GDM1 (cell line): ENCODE data around the gene GH1.

Experiments used
- DNase-seq: peaks from one replicate; lab custom pipeline; 2025; lab: John Stamatoyannopoulos, UW

The GH1 gene

GRCh38 chr17:63944736-63945499, 26.3 kb upstream of the GH1 start:
- no peak for DNase-seq

GRCh38 chr17:63943745-63944144, 25.1 kb upstream of the GH1 start:
- no peak for DNase-seq

DNA sequence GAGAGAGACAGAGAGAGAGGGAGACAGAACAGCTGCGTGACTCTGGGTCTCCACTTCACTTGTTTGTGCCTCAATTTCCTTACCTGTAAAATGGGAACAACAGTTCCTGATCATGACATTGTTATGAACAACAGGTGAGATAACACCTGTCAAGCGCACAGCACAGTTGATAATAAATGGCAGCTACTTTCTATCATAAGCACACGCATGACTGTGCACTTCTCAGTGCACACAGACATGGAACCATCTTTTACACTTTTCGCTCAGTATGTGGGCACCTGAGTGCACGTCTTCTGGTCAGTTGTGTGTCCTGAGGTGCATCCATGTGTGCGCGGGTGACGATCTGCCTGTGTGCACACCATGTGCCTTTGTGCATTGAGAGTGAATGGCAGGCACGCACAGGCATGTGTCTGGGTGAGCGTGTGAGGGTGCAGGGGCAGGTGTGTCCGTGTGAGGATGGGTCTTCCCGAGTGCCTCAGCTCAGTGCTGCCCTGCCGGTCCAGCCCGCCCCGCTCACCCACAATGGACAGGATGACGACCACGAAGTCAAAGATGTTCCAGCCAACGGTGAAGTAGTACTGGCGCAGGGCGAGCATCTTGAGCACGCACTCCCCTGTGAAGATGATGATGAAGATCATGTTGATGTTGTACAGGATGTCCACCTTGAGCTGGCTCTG, 23.8 kb upstream of the GH1 start:
- DNase-seq = no peak

GRCh38 chr17:63941751-63942150, 23.1 kb upstream of the GH1 start:
- DNase-seq = no peak

DNA sequence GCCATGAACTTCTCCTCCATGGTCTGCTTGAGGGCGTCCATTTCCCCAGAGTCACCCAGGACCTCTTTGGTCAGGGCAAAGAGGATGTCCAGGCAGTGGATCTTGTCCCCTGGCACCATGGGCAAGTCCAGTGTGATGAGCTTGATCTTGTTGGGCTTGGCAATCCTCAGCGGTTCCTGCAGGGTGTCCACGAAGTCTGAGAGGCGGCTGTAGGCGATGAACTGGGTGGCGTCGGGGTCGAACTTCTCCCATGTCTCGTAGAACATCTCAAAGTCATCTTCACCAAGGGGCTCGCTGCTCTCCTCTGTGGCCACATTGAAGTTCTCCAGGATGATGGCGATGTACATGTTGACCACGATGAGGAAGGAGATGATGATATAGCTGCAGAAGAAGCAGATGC, 22.5 kb upstream of the GH1 start:
- no peak for DNase-seq

- no peak for DNase-seq
Observed at GRCh38 chr17:63940584-63940983, 21.9 kb upstream of the GH1 start.

DNA sequence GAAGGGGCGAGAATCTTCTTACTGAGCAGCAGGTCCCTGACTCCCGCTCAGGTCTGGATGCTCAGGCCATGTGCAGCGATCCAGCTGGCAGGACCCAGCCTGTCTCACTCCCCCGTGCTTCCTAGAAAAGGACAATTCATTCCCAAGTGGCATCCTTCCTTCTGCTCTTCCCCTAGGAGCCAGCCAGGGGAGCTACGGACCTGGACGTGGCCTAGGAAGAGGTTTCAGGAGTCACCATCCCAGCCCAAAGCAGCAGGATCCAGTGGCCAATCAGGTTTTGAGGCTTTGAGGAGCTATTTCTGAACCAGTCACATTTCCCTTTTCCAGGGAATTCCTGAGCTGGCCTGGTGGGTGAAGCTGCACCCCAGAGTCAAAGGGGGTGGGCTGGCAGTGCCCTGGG, 21.2 kb upstream of the GH1 start:
- no peak for DNase-seq

DNA sequence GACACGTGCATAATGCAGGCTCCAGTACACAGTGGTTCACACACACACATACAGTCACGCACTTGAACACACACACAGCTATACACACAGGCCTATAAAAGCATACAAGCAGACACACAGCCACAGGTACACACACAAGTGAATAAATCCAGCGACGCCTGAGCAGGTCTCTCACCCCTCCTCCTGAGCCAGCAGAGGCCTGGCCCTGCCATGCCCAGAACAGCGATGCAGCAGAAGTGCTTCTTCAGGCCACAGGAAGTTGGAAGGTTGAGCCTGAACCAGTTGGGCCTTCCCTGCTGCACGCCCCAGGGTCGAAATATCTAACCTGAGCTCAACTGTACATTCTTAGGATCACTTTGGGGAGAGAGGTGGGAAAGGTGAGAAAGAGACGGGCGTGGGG, 20.8 kb upstream of the GH1 start:
- no peak for DNase-seq

DNA sequence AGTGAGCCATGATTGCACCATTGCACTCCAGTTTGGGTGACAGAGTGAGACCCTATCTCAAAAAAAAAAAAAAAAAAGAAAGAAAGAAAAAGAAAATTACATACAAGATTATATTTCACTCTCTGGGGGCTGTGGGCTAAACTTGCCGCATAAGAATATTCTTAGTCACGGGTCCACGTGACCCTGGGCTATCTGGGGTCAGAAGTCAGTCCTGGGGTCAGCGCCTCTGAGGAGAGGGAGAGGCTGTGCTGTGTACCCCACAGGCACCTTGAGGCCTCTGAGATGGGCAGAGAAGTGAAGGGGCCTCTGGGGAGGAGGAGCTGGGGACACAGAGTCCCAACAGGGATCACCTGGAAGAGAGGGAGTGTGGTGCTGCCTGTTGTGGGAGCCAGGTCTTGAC, 19.3 kb upstream of the GH1 start:
- DNase-seq = no peak

- DNase-seq = no peak
Observed at GRCh38 chr17:63937319-63937718, 18.7 kb upstream of the GH1 start.

DNA sequence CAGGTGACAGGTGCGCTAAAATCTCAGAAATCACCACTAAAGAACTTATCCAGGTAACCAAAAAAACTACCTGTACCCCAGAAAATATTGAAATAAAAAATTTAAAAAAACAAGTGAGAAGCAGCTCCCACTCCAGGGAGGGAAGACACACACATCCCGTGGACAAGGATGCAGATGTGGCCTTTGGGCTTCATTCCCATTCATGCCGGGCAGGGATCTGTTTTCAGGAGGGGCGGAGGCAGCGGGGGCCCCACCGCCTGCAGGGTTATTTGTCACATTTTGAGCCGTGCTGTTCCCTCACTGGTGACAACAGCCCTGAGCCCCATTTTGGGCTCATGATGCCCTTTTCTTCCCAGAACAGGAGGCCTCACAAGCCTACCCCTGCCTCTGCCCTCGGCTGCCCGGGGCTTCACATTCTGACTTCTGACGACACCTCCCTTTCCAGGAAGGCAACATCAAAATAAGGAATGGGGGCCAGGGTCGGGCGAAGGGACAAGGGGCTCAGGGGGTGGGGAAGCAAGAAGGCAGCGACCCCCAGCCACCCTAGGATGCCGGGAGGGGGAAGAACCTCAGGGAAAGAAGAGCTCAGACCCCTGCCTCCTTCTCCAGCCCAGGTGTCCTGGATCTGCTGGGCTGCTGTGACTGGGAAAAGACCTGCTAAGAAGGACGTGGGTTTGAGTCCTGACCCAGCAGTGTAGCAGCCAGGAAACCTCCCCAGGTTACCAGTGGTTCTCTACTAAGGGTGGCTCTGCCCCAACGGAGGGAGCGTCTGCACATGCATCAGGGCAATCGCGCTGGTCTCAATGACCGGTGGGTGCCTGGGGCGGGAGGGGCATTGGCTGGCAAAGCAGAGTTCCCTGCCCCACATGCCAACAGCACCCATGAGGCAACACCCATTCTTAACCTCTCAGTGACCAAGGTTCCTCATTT, 15.8 kb upstream of the GH1 start:
- no peak for DNase-seq

DNA sequence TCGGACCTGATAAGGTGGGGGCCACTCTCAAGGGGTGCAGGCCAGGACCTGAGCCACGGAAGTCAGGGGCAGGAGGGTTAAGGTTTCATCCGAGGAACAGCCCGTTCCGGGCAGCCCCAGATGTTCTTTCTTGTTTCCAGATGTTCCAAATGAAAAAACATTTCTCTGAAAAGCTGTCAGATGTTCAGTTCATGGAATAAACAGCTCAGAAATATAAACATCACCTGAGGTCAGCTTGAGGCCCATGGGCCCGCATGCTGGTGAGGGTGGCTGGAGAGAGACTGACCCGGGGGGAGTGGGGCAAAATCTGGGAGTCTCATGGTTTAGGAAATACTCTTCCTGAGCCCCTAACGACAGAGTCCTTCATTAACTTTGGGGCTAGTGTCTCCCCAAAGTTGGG, 15.0 kb upstream of the GH1 start:
- DNase-seq = no peak

DNA sequence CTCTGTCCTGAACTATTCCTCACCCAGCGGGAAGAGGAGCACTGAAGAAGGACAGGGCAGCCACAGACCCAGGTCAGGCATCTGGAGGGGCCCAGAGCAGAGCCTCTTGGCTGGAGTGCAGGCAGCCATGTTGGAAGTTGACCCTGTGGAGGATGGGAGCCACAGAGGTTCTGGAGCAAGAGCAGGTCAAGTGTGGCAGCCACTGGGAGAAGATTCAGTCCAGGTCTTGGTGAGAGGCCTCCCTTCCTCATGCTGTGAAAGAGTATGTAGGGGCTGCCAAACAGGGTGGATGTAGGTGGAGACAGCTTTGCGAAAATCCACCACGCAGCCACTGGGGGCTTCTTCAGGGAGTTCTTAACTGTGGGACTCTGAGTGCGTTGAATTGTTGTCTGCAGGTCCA, 14.1 kb upstream of the GH1 start:
- DNase-seq = no peak

DNA sequence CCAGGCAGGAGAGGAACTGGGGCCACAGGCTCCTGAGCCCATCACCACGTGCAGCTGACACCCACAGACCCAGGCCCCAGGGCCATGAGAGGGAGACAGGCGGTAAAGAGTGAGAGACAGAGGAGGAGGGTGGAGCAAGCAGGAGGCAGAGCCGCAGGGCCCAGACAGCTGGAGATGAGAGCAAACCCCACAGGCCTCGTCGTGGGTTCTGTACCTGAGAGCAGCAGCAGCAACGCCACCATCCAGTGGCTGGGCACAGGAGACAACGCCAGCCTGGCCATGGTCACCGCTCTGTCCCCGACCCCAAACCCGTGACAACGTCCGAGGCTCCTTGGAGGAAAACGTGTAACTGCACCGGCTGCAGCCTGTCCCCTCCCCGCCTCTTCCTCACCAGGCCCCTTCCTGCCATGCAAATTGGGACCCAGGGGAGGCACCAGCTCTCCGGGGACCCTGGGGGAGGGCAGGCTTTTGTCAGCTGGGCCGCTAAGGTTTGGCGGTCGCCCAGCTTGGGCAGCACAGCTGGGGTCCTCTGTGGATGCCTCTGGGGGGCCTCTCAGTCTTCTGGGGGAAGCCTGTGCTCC, 13.4 kb upstream of the GH1 start, which contains the start of gene CD79B:
TSS of gene CD79B (minus strand) at position 351 of the 581 bp plus-strand sequence. CDS start at position 281, 70 bp downstream.
- peak; percentile 26 for DNase-seq

DNA sequence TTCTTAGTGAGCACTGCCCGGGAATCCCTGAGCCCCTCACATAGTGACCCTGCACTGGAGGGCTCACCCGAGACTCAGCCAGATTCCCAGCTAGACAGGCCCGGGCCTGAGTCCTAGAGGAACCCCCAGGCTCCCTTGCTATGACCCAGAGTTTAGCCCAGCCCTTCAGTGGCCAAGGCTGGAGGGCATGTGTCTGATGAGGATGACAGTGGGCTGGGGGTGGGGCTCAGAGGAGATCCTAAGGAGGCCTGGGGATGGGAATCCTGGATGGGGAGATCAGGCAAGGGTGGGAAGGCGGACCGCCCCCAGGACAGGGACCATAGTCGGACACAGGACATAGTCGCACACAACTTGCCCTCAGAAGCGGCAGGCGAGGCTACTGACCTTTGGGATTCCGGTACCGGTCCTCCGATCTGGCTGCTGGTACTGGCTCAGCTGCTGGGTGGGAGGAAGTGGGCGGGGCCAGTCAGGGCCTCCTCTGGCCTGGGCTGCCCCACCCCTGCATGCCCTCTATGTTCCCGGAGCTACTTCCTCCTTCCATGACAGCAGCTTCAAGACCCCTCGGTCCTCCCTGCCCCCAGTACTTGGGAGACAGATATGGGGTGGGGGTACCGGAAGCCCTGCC, 12.4 kb upstream of the GH1 start:
- peak; percentile 28 for DNase-seq

DNA sequence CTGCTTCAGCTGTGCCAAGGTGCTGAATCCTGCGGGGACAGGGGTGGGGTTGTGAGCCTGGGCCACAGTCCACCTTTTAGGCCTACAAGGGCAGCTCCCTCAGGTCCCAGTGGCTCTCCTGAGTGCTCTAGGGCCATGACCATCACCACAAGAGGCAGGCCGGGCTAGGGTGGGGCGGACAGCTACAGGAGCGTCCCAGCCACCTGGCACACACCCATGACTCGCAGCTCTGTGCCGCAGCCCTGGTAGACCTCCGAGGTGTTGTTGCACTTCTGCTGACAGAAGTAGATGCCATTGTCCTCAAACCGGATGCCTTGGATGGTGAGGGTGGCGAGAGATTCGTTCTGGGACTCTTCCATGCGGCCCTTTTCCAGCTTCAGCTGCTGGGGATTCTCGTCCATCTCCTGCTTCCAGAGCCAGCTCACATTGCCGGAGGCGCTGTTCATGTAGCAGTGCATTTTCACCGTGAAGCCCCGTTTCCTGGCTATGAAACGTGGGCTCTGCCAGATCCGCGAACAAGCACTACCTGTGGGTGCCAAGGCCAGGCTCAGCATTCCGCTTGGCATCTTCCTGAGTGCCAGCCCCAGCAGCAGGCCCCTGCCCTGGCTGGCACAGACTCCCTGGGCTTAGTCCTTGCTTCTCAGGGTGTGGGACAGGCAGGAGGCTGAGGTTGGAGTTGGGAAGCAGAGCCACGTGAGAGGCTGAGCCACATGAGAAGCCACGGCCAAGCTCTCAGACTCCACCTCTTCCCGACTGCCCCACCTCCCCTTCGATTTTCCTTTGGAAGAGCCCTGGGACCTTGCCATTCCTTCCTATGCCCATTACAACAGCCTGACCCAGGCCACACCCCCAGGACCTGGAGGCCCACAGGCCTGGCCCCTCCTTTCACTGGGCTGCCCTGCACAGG, 11.5 kb upstream of the GH1 start:
- DNase-seq = no peak

GRCh38 chr17:63928966-63929695, 10.5 kb upstream of the GH1 start:
- DNase-seq = no peak

DNA sequence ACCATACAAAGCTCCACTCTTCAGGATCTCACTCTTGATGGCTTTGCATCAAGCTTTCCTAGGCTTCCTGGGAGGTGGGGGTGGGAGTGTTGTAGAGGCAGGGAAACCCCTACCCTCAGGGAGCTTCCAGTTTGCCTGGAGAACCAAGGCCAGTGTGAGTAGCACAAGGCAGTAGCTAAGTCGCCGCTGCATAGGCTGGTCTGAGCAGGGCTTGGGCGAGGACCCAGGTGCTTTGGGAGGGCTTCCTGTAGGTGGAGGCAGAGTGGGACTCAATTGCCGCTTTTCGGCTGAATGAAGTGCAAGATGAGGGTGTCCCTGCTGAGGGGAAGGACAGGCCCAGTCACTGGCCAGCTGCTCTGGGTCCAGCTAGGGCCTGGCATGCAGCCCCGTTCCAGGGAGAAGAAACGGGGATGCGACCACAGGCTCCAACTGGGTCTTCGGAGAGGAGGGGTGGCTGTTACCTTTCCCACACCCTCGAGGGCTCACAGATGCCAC, 9.6 kb upstream of the GH1 start:
- DNase-seq = no peak

GRCh38 chr17:63927464-63928171, 9.0 kb upstream of the GH1 start:
- DNase-seq = no peak
